Body of pancreas (tissue), 4 donors: ENCODE measurements around the gene MST1.

ENCODE experiments used
- POLR2A ChIP-seq, 3 donors: fragments of 450-650 bp; IDR thresholded peaks; one replicate each; pipeline ENCODE4 v1.6.1; 2016; ENCODE audit warnings: antibody characterized with exemption in 3 of 3, mild to moderate bottlenecking in 2 of 3
- TF ChIP-seq, protein P1 (sequence below), 7 experiments: fragments of 450-650 bp in 4 of 7; fragments of 200-600 bp in 3 of 7; sonication (generic) in 3 of 7; IDR thresholded peaks; one replicate each; pipeline ENCODE4 v1.5.1; 2016 to 2019; ENCODE audit warnings: antibody characterized with exemption in 7 of 7

DNA sequence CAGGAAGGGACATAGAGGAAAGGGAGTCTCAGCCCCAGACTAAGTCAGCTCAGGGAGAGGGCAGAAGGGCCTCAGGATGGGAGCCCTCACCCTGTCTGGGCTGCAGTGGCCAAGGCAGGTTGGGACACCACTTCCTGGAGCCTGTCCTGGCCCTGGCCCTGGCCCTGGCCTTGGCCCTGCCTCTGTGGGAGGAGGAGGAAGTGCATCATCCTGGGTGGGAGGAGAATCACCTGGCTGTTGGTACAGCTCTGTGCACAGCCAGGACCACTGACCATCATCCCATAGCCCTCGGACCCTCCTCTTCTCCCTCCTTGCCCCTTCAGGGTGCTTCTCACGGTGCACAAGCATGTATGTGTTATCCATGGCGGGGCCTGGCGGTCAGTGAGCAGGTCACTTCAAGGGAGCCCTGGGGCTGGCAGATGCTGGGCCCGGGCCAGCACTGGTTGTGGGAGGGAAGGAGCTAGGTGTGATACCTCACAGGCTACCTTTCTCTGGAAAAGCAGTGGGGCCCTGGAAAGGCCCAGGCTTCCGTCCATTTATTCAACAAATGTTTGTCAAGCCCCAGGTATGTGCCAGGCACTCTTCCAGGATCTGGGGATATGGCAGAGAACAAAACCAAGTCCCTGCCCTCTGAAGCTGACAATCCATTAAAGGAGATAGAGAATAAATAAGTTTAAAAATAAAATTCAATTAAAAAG, 23.3 kb downstream of the MST1 start:
- TF ChIP-seq, protein P1, sequence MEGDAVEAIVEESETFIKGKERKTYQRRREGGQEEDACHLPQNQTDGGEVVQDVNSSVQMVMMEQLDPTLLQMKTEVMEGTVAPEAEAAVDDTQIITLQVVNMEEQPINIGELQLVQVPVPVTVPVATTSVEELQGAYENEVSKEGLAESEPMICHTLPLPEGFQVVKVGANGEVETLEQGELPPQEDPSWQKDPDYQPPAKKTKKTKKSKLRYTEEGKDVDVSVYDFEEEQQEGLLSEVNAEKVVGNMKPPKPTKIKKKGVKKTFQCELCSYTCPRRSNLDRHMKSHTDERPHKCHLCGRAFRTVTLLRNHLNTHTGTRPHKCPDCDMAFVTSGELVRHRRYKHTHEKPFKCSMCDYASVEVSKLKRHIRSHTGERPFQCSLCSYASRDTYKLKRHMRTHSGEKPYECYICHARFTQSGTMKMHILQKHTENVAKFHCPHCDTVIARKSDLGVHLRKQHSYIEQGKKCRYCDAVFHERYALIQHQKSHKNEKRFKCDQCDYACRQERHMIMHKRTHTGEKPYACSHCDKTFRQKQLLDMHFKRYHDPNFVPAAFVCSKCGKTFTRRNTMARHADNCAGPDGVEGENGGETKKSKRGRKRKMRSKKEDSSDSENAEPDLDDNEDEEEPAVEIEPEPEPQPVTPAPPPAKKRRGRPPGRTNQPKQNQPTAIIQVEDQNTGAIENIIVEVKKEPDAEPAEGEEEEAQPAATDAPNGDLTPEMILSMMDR (IDR thresholded peaks at IDR 0.05): no peak
- no peak for TF ChIP-seq POLR2A (IDR thresholded peaks at IDR 0.05)
